Endothelial cell of umbilical vein (primary cell): Measurements from ENCODE around the gene KDR.

Experiments
- CTCF ChIP-seq, 2 donors: IDR thresholded peaks; 1 replicate in 1 of 2; 2 replicates in 1 of 2; pipeline ENCODE4 v1.5.1; 2011; ENCODE audit warnings: low read length in 2 of 2, mild to moderate bottlenecking in 2 of 2, moderate library complexity in 2 of 2, control low read depth in 1 of 2, inconsistent platforms in 1 of 2, low read depth in 1 of 2; ENCODE audit not compliant: insufficient read depth in 1 of 2; ENCODE audit errors: extremely low read depth in 1 of 2
- EZH2 ChIP-seq: IDR thresholded peaks from 2 replicates; pipeline ENCODE4 v1.6.1; 2012; ENCODE audit warnings: borderline replicate concordance, low read depth, mild to moderate bottlenecking, moderate library complexity, low read length, inconsistent platforms; ENCODE audit not compliant: severe bottlenecking
- FOS ChIP-seq: IDR thresholded peaks from 2 replicates; pipeline ENCODE4 v1.6.1; 2011; ENCODE audit warnings: mild to moderate bottlenecking, low read length, moderate library complexity, borderline replicate concordance; ENCODE audit not compliant: insufficient read depth
- JUN ChIP-seq: IDR thresholded peaks from 2 replicates; pipeline ENCODE4 v1.6.1; 2011; ENCODE audit warnings: borderline replicate concordance, low read depth; ENCODE audit not compliant: insufficient read length, insufficient read depth
- MAX ChIP-seq: IDR thresholded peaks from 2 replicates; pipeline ENCODE4 v1.6.1; 2011; ENCODE audit not compliant: insufficient read depth, insufficient read length
- POLR2A ChIP-seq: IDR thresholded peaks from 2 replicates; pipeline ENCODE4 v1.6.1; 2012; ENCODE audit warnings: low read depth, mild to moderate bottlenecking, control low read depth, low read length
- POLR2AphosphoS5 ChIP-seq: IDR thresholded peaks from 2 replicates; pipeline ENCODE4 v1.6.1; 2012; ENCODE audit warnings: low read depth, mild to moderate bottlenecking, control low read depth, low read length, moderate library complexity; ENCODE audit not compliant: insufficient read depth

- no peak for TF ChIP-seq EZH2
- no peak for TF ChIP-seq FOS
- no peak for TF ChIP-seq POLR2A
- no peak for TF ChIP-seq MAX
- no peak for TF ChIP-seq CTCF (IDR thresholded peaks at IDR 0.05; ENCODE audit: extremely low read depth in 1 of 2, insufficient read depth in 1 of 2, low read depth in 1 of 2, low read length in 2 of 2)
- no peak for TF ChIP-seq JUN
- TF ChIP-seq POLR2AphosphoS5, result no peak
These were observed 32.3 kb upstream of the KDR start for GRCh38 chr4:55157559-55158277.
